ENCODE measurements around the gene GPATCH4. TPM values are rescaled to one million over a fixed set of nuclear protein-coding genes. Genes with fewer than 3 reads are reported as not detected.
A peak's percentile ranks its signal among the peaks of the same experiment; 100 is the strongest.
"Not testable (repeated sequence)": the region's sequence is repeated elsewhere in the genome, so short reads cannot be mapped to it uniquely, and the experiment has no call there.

GPATCH4 gene
- polyA plus RNA-seq, 1 experiment: 23.1 TPM

- DNase-seq (ENCODE audit: low read depth, low spot score): peak; percentile 39
- TF ChIP-seq, protein P1, sequence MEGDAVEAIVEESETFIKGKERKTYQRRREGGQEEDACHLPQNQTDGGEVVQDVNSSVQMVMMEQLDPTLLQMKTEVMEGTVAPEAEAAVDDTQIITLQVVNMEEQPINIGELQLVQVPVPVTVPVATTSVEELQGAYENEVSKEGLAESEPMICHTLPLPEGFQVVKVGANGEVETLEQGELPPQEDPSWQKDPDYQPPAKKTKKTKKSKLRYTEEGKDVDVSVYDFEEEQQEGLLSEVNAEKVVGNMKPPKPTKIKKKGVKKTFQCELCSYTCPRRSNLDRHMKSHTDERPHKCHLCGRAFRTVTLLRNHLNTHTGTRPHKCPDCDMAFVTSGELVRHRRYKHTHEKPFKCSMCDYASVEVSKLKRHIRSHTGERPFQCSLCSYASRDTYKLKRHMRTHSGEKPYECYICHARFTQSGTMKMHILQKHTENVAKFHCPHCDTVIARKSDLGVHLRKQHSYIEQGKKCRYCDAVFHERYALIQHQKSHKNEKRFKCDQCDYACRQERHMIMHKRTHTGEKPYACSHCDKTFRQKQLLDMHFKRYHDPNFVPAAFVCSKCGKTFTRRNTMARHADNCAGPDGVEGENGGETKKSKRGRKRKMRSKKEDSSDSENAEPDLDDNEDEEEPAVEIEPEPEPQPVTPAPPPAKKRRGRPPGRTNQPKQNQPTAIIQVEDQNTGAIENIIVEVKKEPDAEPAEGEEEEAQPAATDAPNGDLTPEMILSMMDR (IDR thresholded peaks at IDR 0.05; ENCODE audit: low read depth, low read length): peak; percentile 91
- ChIA-PET POLR2A (interaction anchor here (0.7 kb wide), 1 partner anchor 16 kb away, joined by 3 read pairs; no protein-coding TSS in a partner anchor), CTCF (interaction anchor here (0.6 to 1.8 kb wide), 20 partner anchors 9 to 223 kb away, joined by 3 to 28 read pairs (median 5); partner anchors contain the start of gene TTC24)
- Histone ChIP-seq H3K9me3 (ENCODE audit: control insufficient read depth, insufficient read depth, low read length) (no peaks in the 10 kb centered on the region), H3K27me3 (ENCODE audit: control insufficient read depth, insufficient read depth, low read length) (peaks cover 18% of the 10 kb centered on the region), H3K27ac (ENCODE audit: low read depth, low read length) (no peak overlapping the region), H3K4me3 (ENCODE audit: low read depth, low read length) (no peak overlapping the region)
Measured at GRCh38 chr1:156608036-156608674, 6.9 kb upstream of the GPATCH4 start.

DNA sequence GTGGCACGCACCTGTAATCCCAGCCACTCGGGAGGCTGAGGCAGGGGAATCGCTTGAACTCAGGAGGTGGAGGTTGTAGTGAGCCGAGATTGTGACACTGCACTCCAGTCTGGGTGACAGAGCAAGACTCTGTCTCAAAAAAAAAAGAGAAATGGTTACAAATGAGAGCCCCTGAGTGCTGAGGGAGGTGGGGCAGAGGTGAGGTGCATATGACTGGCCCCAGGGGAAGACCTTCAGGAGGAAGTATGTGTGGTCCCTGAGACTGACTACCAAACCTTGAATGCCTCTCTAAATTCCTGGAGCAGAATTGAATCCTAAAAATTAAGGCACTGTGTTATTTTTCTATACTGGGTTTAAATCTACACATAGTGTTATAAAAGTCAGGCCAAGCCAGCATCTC is 6.1 kb upstream of the GPATCH4 start:
- H3K27me3 ChIP-seq (ENCODE audit: control insufficient read depth, insufficient read depth, low read length): peaks cover 16% of the 10 kb centered on the region
- POLR2A ChIA-PET; DNase-seq (ENCODE audit: low read depth, low spot score); CTCF ChIA-PET; H3K9me3 ChIP-seq (ENCODE audit: control insufficient read depth, insufficient read depth, low read length); H3K4me3 ChIP-seq (ENCODE audit: low read depth, low read length); H3K27ac ChIP-seq (ENCODE audit: low read depth, low read length): not testable (repeated sequence)

DNA sequence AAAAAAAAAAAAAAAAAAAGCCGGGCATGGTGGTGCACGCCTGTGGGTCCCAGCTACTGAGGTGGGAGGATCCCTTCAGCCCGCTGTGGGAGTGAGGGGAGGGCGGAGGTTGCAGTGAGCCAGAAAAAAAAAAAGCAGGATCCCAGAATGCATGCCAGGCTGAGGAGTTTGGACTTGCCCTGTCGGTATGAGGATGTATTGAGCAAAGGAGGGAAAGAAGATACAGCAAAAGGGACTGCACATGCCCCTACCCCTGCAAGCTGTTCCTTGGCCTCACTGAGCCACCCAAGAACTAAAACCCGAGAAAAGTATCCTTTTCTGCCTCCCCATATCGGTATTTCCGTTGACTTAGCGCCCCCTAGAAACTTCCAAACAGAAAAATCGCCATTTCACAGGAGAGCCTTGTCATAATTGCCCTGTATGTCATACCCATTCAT is 1.3 kb upstream of the GPATCH4 start:
- H3K4me3 ChIP-seq (ENCODE audit: low read depth, low read length): no peak overlapping the region
- ChIA-PET POLR2A (no interaction called here), CTCF (interaction anchor here (0.6 to 1.6 kb wide), 3 partner anchors 122 to 157 kb away, joined by 3 to 4 read pairs (median 4); no protein-coding TSS in a partner anchor)
- no peak overlapping the region for H3K27ac ChIP-seq (ENCODE audit: low read depth, low read length)
- TF ChIP-seq, protein P1 (IDR thresholded peaks at IDR 0.05; ENCODE audit: low read depth, low read length): peak; percentile 41
- no peaks in the 10 kb centered on the region for H3K9me3 ChIP-seq (ENCODE audit: control insufficient read depth, insufficient read depth, low read length)
- peaks cover 5% of the 10 kb centered on the region for H3K27me3 ChIP-seq (ENCODE audit: control insufficient read depth, insufficient read depth, low read length)
- no peak for DNase-seq (ENCODE audit: low read depth, low spot score)

GRCh38 chr1:156601892-156602291 is 613 bp upstream of the GPATCH4 start:
- ChIA-PET POLR2A (no interaction called here), CTCF (interaction anchor here (0.7 to 1.2 kb wide), 4 partner anchors 46 to 218 kb away, joined by 3 to 6 read pairs (median 3); no protein-coding TSS in a partner anchor)
- H3K27ac ChIP-seq (ENCODE audit: low read depth, low read length): no peak overlapping the region
- peak overlapping the region; percentile 93 for H3K4me3 ChIP-seq (ENCODE audit: low read depth, low read length)
- peaks cover 5% of the 10 kb centered on the region for H3K27me3 ChIP-seq (ENCODE audit: control insufficient read depth, insufficient read depth, low read length)
- TF ChIP-seq, protein P1 (IDR thresholded peaks at IDR 0.05; ENCODE audit: low read depth, low read length): no peak
- no peak for DNase-seq (ENCODE audit: low read depth, low spot score)
- H3K9me3 ChIP-seq (ENCODE audit: control insufficient read depth, insufficient read depth, low read length): no peaks in the 10 kb centered on the region

- no peaks in the 10 kb centered on the region for H3K27me3 ChIP-seq (ENCODE audit: control insufficient read depth, insufficient read depth, low read length)
- H3K9me3 ChIP-seq (ENCODE audit: control insufficient read depth, insufficient read depth, low read length): no peaks in the 10 kb centered on the region
- H3K4me3 ChIP-seq (ENCODE audit: low read depth, low read length): peak overlapping the region; percentile 93
- ChIA-PET CTCF (interaction anchor here (0.9 to 1.2 kb wide), 3 partner anchors 110 to 215 kb away, joined by 3 to 6 read pairs (median 4); no protein-coding TSS in a partner anchor), POLR2A (interaction anchor here (0.5 to 0.7 kb wide), 3 partner anchors 12 to 220 kb away, joined by 3 to 4 read pairs (median 3); no protein-coding TSS in a partner anchor)
- H3K27ac ChIP-seq (ENCODE audit: low read depth, low read length): peak overlapping the region; percentile 68
- no peak for DNase-seq (ENCODE audit: low read depth, low spot score)
- TF ChIP-seq, protein P1 (IDR thresholded peaks at IDR 0.05; ENCODE audit: low read depth, low read length): no peak
Measured at GRCh38 chr1:156600733-156601121, 552 bp downstream of the GPATCH4 start.
